GM23248 (cell line): ENCODE results near the gene ZNF729.

Source experiments
- EZH2 ChIP-seq: fragments of 200-600 bp; sonication (generic); IDR thresholded peaks from 2 replicates; pipeline ENCODE4 v1.6.1; 2018; ENCODE audit warnings: antibody characterized with exemption, mild to moderate bottlenecking; ENCODE audit not compliant: insufficient read depth, poor library complexity, severe bottlenecking
- EZH2phosphoT487 ChIP-seq: fragments of 200-600 bp; sonication (generic); IDR thresholded peaks from 2 replicates; pipeline ENCODE4 v1.6.1; 2018; ENCODE audit warnings: antibody characterized with exemption, moderate library complexity, mild to moderate bottlenecking, low read depth; ENCODE audit not compliant: insufficient read depth

GRCh38 chr19:22263121-22263520, 23.1 kb upstream of the ZNF729 start:
- TF ChIP-seq EZH2 (no peak), EZH2phosphoT487 (no peak)
